Eye (tissue), 1 donor: Measurements from ENCODE around the gene KDF1.
A peak's percentile ranks its signal among the peaks of the same experiment; 100 is the strongest.
"Not testable (repeated sequence)": the region's sequence is repeated elsewhere in the genome, so short reads cannot be mapped to it uniquely, and the experiment has no call there.

Source experiments
- DNase-seq: peaks from one replicate; pipeline ENCODE4 v3.0.0-alpha.2; 2015

The KDF1 gene

DNA sequence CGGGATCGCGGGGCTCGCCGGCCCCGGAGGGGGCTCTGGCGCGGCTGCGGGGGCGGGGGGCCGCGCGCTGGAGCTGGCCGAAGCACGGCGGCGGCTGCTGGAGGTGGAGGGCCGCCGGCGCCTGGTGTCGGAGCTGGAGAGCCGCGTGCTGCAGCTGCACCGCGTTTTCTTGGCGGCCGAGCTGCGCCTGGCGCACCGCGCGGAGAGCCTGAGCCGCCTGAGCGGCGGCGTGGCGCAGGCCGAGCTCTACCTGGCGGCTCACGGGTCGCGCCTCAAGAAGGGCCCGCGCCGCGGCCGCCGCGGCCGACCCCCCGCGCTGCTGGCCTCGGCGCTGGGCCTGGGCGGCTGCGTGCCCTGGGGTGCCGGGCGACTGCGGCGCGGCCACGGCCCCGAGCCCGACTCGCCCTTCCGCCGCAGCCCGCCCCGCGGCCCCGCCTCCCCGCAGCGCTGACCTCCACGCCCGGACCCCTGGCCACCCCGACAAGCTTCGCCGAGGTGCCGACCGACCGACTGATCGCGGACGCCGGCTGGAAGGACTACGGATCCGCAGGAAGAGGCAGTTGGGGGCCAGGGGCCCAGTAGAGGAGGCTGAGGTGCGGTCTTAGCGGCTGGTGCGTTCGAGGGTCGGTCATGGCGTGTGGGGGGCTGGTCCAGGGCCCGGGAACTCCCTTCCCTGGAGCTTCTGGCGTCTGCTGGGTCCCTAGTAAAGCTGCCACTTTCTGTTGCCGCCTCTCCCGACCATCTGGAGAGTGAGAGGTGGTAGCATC, 33.9 kb upstream of the KDF1 start:
- peak; percentile 61 for DNase-seq

DNA sequence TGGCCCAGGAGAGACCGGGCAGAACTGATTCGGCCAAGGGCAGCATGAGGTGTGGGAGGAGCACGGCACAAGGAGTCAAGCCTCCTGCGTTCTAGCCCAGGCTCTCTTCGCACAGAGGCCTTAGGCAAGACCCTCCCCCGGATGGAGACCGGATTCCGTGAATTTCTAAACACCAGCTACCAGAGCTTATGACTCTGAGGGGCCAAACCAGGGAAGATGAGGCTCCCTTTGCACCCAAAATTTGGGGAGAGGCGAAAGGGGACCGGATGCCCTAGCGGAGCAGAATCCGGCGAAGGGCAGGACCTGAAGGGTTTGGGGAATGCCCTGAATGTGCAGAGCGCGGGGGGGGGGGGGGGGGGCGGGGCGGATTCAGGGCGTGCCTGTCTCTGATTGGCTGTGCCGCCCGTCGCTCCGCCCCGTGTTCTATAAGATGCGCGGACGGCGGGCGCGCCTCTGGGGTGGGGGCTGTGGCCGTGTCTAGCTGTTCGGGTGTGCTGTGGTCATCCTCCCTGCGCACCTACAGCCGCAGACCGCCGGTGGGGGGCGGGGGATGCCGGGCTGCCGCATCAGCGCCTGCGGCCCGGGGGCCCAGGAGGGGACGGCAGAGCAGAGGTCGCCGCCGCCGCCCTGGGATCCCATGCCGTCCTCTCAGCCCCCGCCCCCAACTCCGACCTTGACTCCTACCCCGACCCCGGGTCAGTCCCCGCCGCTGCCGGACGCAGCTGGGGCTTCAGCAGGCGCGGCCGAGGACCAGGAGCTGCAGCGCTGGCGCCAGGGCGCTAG, 33.2 kb upstream of the KDF1 start, which contains the start of gene TRNP1:
Gene TRNP1 (plus strand): TSS at position 456 of the 783 bp plus-strand sequence. CDS start 95 bp downstream, at position 551.
- DNase-seq, result peak; percentile 89

DNA sequence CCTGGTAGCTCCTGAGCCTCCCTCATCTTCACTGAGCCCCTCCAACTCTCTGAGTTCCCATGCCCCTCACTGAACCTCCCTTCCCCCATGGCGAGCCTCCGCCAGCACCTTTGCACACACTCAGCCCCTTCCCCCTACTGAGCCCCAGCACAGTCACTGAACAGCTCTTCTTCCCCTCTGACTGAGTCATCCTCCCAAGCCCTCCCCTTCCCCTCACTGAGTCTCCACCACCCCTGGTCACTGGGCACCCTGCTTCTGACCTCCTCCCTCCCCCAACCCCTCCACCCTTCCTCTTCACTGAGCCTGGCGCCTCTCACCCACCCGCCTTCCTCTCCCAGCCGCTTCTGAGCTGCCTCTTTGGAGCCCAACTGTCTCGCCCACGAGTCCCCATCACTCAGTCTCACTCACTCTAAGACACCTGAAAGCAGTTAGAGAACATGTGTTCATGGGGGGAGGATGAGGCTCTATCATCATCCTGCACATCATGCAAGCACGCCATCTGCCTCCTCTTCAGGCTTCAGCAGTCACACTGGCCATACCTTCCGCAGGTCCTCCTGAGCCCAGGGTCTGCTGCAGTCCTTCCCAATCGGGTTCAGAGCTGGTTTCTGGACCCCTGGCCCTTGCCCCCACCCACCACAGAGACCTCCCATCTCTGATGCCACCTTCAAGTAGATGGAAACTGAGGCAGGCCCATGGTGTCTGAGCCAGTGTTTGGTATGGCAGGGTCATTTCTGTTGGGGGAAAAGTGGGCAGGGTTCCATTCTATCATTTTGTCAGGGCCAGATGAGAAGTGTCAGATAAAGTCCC, 31.2 kb upstream of the KDF1 start:
- DNase-seq, result no peak

DNA sequence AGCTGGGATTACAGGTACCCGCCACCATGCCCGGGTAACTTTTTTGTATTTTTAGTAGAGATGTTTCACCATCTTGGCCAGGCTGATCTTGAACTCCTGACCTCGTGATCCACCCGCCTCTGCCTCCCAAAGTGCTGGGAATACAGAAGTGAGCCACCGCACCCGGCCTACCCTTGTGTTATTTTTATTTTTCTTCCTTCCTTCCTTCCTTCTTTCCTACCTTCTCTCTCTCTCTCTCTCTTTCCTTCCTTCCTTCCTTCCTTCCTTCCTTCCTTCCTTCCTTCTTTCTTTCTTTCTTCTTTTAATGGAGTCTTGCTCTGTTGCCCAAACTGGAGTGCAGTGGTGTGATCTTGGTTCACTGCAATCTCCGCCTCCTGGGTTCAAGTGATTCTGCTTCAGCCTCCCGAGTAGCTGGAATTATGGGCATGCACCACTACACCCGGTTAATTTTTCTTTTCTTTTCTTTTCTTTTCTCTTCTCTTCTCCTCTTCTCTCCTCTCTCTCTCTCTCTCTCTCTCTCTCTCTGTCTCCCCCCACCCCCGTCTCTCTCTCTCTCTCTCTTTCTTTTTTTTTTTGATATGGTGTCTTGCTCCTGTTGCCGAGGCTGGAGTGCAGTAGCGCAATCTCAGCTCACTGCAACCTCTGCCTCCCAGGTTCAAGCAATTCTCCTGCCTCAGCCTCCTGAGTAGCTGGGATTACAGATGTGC, 29.3 kb upstream of the KDF1 start:
- not testable (repeated sequence) for DNase-seq

DNA sequence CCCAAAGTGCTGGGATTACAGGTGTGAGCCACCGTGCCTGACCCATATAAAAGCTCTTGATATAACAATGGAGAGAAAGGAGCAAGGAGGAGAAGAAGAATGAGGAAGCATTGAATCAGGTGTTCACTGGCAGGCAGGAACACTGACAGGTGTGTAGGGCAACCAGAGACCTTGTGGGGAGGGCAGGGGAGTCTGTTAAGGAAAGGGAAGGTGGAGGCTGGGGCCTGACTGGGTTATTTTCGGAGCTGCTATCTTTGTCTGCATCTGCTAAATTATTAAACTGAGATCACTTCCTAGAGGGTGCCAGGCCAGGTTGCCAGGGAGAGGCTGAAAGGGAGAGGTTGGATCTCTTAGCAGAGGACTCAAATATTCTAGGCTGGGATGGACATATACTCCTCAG, 26.4 kb upstream of the KDF1 start:
- DNase-seq, result no peak

DNA sequence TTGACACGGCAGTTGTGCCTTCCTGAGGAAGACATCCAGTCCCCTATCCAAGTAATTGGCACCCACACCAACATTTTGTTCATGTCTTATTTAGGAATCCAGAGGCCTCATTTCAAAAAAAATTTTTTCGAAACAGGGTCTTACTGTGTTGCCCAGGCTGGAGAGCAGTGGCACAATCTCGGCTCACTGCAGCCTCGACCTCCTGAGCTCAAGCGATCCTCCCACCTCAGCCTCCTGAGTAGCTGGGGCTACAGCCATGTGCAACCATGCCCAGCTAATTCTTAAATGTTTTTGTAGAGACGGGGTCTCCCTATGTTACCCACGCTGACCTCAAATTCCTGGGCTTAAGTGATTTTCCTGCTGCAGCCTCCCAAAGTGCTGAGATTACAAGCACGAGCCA, 24.0 kb upstream of the KDF1 start:
- no peak for DNase-seq

DNA sequence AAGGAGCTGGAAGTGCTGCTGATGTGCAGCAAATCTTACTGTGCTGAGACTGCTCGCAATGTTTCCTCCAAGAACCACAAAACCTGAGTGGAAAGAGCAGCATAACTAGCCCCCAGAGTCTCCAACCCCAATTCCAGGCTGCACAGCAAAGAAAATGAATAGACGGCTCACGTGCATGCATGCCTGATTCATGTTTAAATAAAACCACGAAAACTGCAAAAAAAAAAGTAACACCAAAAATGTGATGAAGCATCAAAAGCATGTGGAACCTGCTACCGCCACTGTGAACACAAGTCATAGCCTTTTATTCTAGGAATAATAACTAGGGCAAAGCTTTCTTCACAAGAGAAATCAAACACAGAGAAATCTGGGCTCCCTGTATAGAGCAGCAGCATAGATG, 23.6 kb upstream of the KDF1 start:
- no peak for DNase-seq

DNA sequence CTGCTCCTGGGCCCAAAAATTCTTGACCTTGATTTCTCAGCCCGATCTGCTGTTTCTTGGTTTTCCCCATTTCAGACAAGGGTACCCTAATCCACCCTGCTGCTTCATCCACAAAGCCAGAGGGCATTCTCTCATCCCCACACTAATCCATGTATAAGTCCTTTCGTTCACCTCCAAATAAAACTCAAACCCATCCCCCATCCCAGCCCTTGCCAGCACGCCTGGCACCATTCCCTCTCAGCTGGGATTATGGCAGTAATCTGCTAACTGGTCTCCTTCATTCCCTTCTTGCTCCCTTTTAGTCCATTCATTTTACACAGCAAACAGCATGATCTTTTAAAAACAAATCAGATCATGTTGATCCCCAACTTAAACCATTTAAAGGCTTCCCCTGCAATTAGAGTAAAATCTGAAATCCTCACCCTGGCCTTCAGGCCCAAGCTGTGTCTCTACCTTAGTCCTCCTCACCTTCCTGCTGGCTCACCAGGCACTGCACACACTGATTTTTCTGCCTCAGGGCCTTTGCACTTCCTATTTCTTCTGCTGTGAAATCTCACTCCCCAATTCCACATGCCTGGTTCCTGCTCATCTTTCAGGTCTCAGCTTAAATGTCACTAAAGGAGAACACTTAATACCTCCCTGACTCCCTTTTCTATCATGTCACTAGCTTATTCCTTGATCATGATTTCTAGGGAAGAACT, 21.0 kb upstream of the KDF1 start:
- DNase-seq, result no peak

DNA sequence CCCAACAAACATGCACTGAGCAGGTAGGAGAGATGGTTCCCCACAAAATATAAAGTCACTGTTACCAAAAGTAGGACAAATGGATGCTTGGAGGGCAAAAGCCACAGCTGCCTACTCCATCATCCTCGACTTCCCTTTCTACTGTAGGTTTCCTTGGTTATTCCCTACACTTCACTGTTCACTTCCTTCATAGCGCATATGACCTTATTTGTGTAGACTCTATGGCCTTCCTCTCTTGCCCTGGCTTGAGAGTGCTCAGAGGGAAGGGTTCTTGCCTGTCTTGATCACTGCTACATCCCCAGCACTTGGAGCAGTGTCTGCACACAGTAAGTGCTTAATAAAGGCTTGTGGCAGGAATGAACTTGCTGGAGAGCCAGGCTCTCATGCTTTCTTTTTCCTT, 18.6 kb upstream of the KDF1 start:
- no peak for DNase-seq

DNA sequence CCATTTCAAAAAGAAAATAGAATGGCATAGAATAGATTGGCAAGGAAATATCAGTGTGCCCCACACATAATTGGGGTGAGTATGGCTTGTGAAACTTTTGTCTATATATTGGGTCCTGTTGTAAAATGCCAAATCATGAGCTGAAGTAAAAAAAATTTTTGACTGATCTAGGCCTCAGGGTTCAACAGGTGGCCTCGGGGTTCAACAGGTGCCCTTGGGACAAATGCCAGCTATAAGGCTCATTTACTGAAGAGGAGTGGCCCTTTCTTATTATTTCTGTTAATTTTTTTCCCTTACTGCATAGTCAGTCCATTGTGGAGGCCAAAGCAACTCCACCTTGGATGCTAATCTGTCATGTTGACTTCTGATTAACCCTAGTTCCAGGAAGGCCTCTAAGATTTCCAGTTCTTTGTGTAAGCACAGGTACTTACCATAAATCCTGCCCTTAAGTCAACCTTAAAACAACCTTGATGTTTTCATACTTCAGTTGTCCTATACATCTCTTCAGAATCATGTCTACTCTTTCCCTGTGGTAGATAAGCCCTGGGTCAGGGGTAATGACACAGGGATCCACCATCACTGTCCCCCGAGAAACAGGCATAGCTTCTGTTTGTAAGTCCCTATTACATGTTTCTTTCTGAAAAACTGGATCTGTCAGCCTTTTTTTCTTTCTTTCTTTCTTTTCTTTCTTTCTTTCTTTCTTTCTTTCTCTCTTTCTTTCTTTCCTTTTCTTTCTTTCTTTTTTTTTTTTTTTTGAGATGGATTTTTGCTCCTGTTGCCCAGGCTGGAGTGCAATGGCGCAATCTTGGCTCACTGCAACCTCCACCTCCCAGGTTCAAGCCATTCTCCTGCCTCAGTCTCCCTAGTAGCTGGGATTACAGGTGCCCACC, 16.6 kb upstream of the KDF1 start:
- no peak for DNase-seq

DNA sequence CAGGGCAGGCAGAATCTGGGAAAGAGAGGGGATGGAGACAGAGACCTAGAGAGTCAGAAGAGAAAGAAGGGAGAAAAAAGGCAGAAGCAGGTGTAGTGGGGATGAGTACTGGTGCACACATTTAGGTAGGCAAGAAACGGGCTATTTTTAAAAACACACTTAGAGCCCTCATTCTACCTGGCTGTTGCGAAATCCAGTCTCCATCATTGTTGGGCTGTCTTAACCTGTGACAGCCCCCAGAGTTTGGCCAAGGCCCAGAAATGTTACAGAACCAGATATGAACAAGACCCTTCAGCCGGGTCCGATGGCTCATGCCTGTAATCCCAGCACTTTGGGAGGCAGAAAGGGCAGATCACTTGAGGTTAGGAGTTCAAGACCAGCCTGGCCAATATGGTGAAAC, 12.6 kb upstream of the KDF1 start:
- no peak for DNase-seq

DNA sequence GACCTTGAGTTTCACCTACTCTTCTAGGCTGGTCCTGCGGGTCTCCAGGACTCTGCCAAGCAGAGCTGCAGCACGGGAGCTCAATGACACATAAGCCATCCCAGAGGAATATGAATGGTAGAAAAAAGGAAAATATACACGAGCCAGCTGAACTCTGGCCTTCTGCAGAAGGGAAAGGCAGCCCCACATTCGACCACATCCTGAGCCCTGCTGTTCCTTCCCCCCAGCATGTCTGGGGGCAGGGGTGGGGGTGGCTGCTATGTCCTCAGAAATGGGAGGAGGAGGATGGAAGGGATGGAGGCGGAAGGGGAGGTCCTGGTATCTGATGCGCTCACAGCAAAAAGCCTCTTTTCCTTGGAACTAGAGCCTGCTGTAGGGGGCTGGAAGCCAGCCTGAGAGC, 12.1 kb upstream of the KDF1 start:
- DNase-seq, result no peak

DNA sequence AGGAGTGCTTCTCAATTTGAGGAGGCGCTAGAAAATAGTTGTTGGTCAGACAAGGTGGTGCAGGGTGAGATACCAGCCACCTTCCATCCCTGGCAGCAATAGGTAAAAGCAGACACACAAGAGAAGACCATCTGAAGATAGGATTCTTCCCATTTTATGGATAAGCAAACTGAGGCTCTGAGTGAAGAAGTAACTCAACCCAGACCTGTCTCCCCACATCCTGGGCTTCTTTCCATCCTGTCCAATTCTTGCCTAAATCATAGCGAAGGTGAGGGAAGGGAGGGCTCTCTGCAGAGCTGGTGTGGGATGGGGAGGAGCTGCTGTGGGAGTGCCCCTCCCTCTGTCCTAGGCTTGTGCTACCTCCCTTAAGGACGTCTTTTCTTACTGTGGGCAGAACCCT, 11.3 kb upstream of the KDF1 start:
- no peak for DNase-seq

DNA sequence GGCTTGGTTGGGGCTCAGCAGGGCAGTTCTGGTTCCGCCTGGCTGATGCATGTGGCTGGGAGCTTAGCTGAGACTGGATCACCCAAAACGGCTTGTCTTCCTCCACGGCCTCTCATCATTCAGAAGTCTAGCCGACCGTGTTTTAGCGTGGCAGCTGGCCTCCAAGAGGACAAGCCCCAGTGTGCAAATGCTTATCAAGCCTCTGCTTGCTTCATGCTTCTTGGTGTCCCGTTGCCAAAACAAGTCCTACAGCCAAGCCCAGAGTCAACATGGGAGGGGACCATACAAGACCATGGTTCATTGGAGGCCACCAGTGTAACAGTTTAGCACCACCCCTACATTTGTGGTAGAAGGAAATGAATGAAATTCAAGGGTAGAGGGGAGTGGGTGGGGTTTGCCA, 10.5 kb upstream of the KDF1 start:
- no peak for DNase-seq

DNA sequence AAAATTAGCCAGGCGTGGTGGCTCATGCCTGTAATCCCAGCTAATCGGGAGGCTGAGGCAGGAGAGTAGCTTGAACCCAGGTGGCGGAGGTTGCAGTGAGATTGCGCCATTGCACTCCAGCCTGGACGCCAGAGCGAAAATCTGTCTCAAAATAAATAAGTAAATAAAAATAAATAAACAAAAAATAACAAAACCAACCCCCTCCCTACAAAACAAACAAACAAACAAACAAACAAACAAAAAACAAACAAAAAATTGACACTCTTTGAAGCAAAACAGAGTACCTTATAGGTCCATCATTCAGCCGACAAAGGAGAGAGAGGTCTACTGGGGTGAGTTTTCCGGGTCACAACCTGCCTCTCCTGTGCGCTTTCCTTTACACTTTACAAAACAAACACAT, 5.4 kb upstream of the KDF1 start:
- DNase-seq, result no peak

DNA sequence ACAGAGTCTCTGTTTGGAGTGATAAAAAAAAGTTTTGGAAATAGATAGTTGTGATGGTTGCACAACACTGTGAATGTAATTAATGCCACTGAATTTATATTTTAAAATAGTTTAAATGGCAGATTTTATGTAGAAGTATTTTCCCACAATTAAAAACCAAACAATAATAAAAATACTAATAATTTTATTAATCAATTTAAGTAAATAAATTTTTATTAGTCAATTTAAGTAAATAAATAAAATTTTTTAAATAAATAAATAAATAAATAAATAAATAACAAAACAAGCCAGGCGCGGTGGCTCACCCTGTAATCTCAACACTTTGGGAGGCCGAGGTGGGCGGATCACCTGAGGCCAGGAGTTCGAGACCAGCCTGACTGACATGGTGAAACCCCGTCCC, 4.9 kb upstream of the KDF1 start:
- DNase-seq, result no peak

DNA sequence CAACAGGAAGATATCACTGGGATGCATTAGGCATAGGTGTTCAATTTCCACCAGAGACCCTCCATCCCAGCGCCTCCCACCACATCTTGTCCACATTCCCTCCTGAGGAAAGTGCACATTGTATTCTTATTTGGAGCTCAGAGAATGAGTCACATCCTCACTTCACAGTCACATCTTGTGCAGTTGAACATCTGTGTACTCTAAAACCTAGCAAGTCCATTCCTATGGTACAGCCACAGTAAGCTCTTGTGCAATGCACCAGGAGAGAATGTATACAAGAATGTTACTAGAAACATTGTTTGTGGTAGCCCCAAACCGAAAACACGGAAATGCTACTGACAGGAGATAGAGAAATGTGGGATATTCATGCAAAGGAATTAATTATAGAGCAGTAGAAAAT, 1.6 kb upstream of the KDF1 start:
- no peak for DNase-seq

DNA sequence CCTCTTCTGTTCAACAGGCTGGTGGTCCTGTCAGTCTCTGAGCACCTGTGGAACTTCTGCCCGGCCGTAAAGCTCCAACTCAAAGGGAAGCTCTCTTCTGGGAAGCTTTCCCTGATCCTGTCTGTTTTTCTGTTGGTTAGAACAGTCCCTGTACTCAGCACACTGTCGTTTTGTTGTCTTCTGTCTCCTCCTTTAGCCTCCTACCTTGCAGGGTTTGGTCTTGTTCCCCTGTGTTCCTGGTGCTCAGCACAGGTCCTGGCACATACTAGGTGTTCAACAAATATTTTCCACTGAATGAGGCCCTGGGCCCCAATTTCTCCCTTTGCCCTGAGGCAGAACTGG, 328 bp upstream of the KDF1 start:
- no peak for DNase-seq

DNA sequence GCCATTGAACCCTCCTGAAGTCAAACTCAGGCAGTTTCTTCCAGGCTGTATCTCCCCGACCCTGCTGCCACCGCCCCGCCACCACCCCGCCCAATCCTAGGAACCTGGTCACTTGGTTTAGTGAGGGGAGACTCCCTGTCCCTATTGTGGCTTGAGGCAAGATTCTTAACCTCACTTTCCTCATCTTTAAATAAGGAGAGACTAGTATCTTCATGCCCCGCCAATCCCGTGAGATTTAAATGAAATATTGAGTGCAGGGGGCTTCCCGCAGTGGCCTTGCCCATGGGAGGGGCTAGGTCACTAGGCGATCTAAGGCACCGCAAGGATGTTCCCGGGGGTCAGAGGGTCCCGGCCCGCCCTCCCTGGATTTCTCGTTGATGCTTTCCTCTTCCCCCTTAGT, 998 bp downstream of the KDF1 start:
- DNase-seq, result no peak

DNA sequence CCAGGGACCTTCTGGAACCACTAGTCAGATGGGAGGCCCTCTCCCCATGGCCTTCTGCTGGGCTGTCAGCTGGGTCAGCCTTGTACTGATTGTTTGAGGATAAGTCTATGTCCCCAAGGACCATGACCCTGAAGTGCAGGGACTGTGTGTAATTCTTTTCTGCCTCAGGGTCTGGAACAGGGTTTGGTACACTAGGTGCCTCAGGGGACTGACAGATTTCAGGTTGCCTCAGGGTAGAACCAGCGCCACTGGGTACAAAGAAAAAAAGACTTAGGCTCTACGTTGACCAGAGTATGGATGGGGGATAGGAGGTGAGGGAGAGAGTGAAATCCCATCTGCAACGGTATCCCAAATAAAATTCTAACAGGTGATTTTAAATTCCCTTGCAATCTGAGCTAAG, 3.0 kb downstream of the KDF1 start:
- DNase-seq, result no peak

DNA sequence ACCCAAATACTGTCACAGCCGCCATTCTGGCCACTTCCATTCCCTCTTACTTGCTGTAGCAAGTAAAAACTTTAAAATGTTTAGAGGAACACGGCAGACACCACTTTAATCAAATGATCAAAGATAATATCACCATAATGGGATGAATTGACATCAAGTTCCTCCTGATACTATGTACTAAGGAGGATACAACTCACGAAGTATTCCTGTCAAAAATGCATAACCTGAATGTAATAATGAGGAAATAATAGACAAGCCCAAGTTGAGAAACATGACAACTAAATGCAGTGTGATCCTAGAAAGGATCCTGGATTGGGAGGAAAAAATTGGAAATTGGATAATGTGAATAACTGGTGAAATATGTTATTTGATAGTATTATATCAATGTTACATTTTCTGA, 3.9 kb downstream of the KDF1 start:
- no peak for DNase-seq
